Activated CD4-positive, alpha-beta T cell treated with anti-CD3 and anti-CD28 coated beads for 24 hours (primary cell): Measurements from ENCODE around the gene MED27.

Source experiments
- DNase-seq, 2 donors: peaks; one replicate each; pipeline ENCODE4 v3.0.0-alpha.2; 2020; ENCODE audit warnings: low read depth in 2 of 2

The MED27 gene

GRCh38 chr9:131837316-131837715, 242.4 kb downstream of the MED27 start:
- DNase-seq: no peak

- DNase-seq: no peak
Observed at GRCh38 chr9:131836607-131837315, 242.9 kb downstream of the MED27 start.

- DNase-seq: no peak
Observed at GRCh38 chr9:131836021-131836420, 243.6 kb downstream of the MED27 start.

GRCh38 chr9:131835151-131835910, 244.3 kb downstream of the MED27 start:
- no peak for DNase-seq

GRCh38 chr9:131834721-131835120, 244.9 kb downstream of the MED27 start:
- DNase-seq: no peak

GRCh38 chr9:131833906-131834305, 245.8 kb downstream of the MED27 start:
- DNase-seq: no peak

- no peak for DNase-seq
Observed at GRCh38 chr9:131833083-131833482, 246.6 kb downstream of the MED27 start.

GRCh38 chr9:131831380-131832165, 248.1 kb downstream of the MED27 start:
- no peak for DNase-seq

- no peak for DNase-seq
Observed at GRCh38 chr9:131827821-131828369, 251.8 kb downstream of the MED27 start.

GRCh38 chr9:131826966-131827525, 252.6 kb downstream of the MED27 start:
- DNase-seq: no peak

- no peak for DNase-seq
Observed at GRCh38 chr9:131826053-131826452, 253.6 kb downstream of the MED27 start.

GRCh38 chr9:131824953-131825495, 254.6 kb downstream of the MED27 start:
- no peak for DNase-seq

- no peak for DNase-seq
Observed at GRCh38 chr9:131824155-131824594, 255.5 kb downstream of the MED27 start.

GRCh38 chr9:131823701-131824146, 255.9 kb downstream of the MED27 start:
- no peak for DNase-seq

GRCh38 chr9:131818089-131818488, 261.6 kb downstream of the MED27 start:
- DNase-seq: no peak

GRCh38 chr9:131817627-131818026, 262.0 kb downstream of the MED27 start:
- DNase-seq: no peak

GRCh38 chr9:131817073-131817472, 262.6 kb downstream of the MED27 start:
- no peak for DNase-seq

- DNase-seq: no peak
Observed at GRCh38 chr9:131815970-131816873, 263.4 kb downstream of the MED27 start.

- no peak for DNase-seq
Observed at GRCh38 chr9:131814707-131815106, 265.0 kb downstream of the MED27 start.

GRCh38 chr9:131813116-131813515, 266.6 kb downstream of the MED27 start:
- DNase-seq: no peak
